Transverse colon (tissue), 4 donors: ENCODE measurements around the gene APBB2.

Source experiments
- CTCF ChIP-seq, 5 experiments: fragments of 200-600 bp in 3 of 5; fragments of 450-650 bp in 2 of 5; sonication (generic) in 3 of 5; IDR thresholded peaks; 1 replicate in 2 of 5; 2 replicates in 3 of 5; pipeline ENCODE4 v1.5.1; 2016 to 2017; ENCODE audit warnings: antibody characterized with exemption in 5 of 5, inconsistent platforms in 3 of 5, mild to moderate bottlenecking in 2 of 5, moderate library complexity in 1 of 5
- POLR2A ChIP-seq: fragments of 450-650 bp; IDR thresholded peaks from one replicate; pipeline ENCODE4 v1.6.1; 2016; ENCODE audit warnings: antibody characterized with exemption, mild to moderate bottlenecking, moderate library complexity
- POLR2AphosphoS5 ChIP-seq, 3 donors: sonication (generic); formaldehyde crosslinking; IDR thresholded peaks; one replicate each; pipeline ENCODE4 v1.6.1; 2016; ENCODE audit warnings: antibody characterized with exemption in 3 of 3

GRCh38 chr4:40842318-40842717, 372.0 kb downstream of the APBB2 start:
- TF ChIP-seq CTCF (IDR thresholded peaks at IDR 0.05) (no peak), POLR2AphosphoS5 (IDR thresholded peaks at IDR 0.05) (peak in 1 of 3 donors; percentile 10), POLR2A (no peak)
